SJCRH30 (cell line): ENCODE data around the gene SHISA6. TPM values are rescaled to one million over a fixed set of nuclear protein-coding genes. Genes with fewer than 3 reads are reported as not detected.

Experiments used
- DNase-seq, 2 experiments: peaks; one replicate each; pipeline ENCODE4 v3.0.0-alpha.2; 2015 to 2020
- H3K27ac ChIP-seq: fragments of 250-450 bp; sonication (Bioruptor Pico); 2 replicates; pipeline ENCODE4 v1.5.1; 2020; ENCODE audit warnings: mild to moderate bottlenecking, moderate library complexity
- H3K27me3 ChIP-seq: fragments of 250-450 bp; sonication (Bioruptor Pico); 2 replicates; pipeline ENCODE4 v1.5.1; 2020; ENCODE audit warnings: mild to moderate bottlenecking, moderate library complexity
- H3K36me3 ChIP-seq: fragments of 250-450 bp; sonication (Bioruptor Pico); 2 replicates; pipeline ENCODE4 v1.5.1; 2020; ENCODE audit warnings: mild to moderate bottlenecking, moderate library complexity
- H3K4me1 ChIP-seq: fragments of 250-450 bp; sonication (Bioruptor Pico); 2 replicates; pipeline ENCODE4 v1.5.1; 2020; ENCODE audit warnings: mild to moderate bottlenecking, moderate library complexity
- H3K4me3 ChIP-seq: fragments of 250-450 bp; sonication (Bioruptor Pico); 2 replicates; pipeline ENCODE4 v1.5.1; 2020; ENCODE audit warnings: mild to moderate bottlenecking, moderate library complexity
- H3K9me3 ChIP-seq: fragments of 250-450 bp; sonication (Bioruptor Pico); replicated peaks from 2 replicates; pipeline ENCODE4 v1.5.1; 2020; ENCODE audit warnings: mild to moderate bottlenecking, moderate library complexity
- total RNA-seq: library from RNA; depleted of rRNA; stranded (reverse); fragments of >200 nt; shearing (Covaris generic); gene quantifications from 2 replicates; pipeline ENCODE4 v1.2.3, GENCODE V29; 2014

Gene SHISA6
- total RNA-seq, 1 experiment from 2014 or later = not detected

- H3K36me3 ChIP-seq = no peaks in the 10 kb centered on the region
- no peak overlapping the region for H3K4me3 ChIP-seq
- H3K4me1 ChIP-seq = no peaks in the 10 kb centered on the region
- no peaks in the 10 kb centered on the region for H3K9me3 ChIP-seq
- DNase-seq = no peak
- no peak overlapping the region for H3K27ac ChIP-seq
- H3K27me3 ChIP-seq = no peaks in the 10 kb centered on the region
Observed at GRCh38 chr17:11245187-11245586, 4.2 kb downstream of the SHISA6 start.

- H3K4me1 ChIP-seq = no peaks in the 10 kb centered on the region
- no peak overlapping the region for H3K4me3 ChIP-seq
- no peaks in the 10 kb centered on the region for H3K36me3 ChIP-seq
- H3K9me3 ChIP-seq = no peaks in the 10 kb centered on the region
- no peaks in the 10 kb centered on the region for H3K27me3 ChIP-seq
- no peak overlapping the region for H3K27ac ChIP-seq
- no peak for DNase-seq
Observed at GRCh38 chr17:11245791-11246190, 4.8 kb downstream of the SHISA6 start.

DNA sequence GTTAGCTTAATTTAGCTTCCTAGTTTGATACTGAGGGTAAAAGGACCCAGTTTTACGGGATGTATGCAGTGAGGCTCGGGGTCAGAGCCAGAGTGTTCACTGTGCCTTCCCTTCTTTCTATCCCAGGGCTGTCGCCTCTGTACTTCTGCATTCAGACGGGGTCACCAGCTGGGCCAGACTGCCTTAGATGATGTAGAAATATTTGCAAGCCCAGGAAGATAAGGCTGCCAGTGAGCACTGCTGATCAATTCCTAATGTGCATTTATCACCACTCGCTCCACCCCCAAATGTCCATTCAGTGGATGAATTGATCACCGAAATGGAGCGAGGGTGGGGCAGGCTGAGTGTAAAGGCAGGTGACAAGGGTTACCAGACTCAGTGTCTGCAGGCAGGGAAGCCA lies 9.1 kb downstream of the SHISA6 start:
- H3K4me3 ChIP-seq = no peak overlapping the region
- H3K4me1 ChIP-seq = no peaks in the 10 kb centered on the region
- DNase-seq = no peak
- no peaks in the 10 kb centered on the region for H3K27me3 ChIP-seq
- H3K27ac ChIP-seq = no peak overlapping the region
- no peaks in the 10 kb centered on the region for H3K36me3 ChIP-seq
- no peaks in the 10 kb centered on the region for H3K9me3 ChIP-seq

DNA sequence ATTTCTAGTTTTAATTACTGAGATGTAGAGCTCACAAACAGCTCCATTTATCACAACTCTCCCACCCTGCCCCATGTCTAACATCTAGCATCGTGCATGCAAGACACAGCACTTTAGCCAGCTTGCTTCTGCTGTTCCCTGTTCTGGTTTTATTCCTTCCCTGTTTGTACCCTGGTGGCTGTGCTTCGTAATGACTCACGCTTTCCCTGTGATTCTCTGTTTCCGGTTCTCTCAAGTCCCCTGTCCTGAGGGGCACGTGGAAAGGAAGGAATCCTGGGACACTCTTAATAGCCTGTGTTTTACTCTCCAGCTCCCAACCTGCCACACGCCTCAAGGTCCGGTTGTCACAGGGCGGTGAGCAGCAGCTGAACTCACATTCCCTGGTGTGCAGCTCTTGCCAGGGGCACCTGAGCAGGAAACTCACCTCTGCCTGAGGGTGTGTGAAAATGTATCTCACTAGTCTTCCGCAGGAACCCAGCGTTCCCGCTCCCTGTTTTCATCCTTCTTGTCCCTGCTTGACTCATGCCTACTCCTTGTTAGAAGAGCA lies 10.6 kb downstream of the SHISA6 start:
- Histone ChIP-seq H3K9me3 (no peaks in the 10 kb centered on the region), H3K4me1 (no peaks in the 10 kb centered on the region), H3K27ac (no peak overlapping the region), H3K4me3 (no peak overlapping the region), H3K36me3 (no peaks in the 10 kb centered on the region), H3K27me3 (no peaks in the 10 kb centered on the region)
- DNase-seq = no peak

GRCh38 chr17:11252146-11252545 lies 11.1 kb downstream of the SHISA6 start:
- DNase-seq = no peak
- Histone ChIP-seq H3K36me3 (no peaks in the 10 kb centered on the region), H3K27ac (no peak overlapping the region), H3K9me3 (no peaks in the 10 kb centered on the region), H3K4me3 (no peak overlapping the region), H3K27me3 (no peaks in the 10 kb centered on the region), H3K4me1 (no peaks in the 10 kb centered on the region)

- no peak for DNase-seq
- H3K27me3 ChIP-seq = no peaks in the 10 kb centered on the region
Observed at GRCh38 chr17:11256877-11257276, 15.9 kb downstream of the SHISA6 start.

GRCh38 chr17:11264183-11264871 lies 23.3 kb downstream of the SHISA6 start:
- H3K4me1 ChIP-seq = no peaks in the 10 kb centered on the region
- no peaks in the 10 kb centered on the region for H3K9me3 ChIP-seq
- no peak overlapping the region for H3K27ac ChIP-seq
- no peak overlapping the region for H3K4me3 ChIP-seq
- H3K36me3 ChIP-seq = no peaks in the 10 kb centered on the region
- no peaks in the 10 kb centered on the region for H3K27me3 ChIP-seq
- peak in 1 of 2 experiments; percentile 42 for DNase-seq

More at GRCh38 chr17:11256877-11257276, 15.9 kb downstream of the SHISA6 start:
- H3K4me3 ChIP-seq = no peak overlapping the region
- no peaks in the 10 kb centered on the region for H3K4me1 ChIP-seq
- no peaks in the 10 kb centered on the region for H3K36me3 ChIP-seq
- no peak overlapping the region for H3K27ac ChIP-seq
- H3K9me3 ChIP-seq = no peaks in the 10 kb centered on the region

DNA sequence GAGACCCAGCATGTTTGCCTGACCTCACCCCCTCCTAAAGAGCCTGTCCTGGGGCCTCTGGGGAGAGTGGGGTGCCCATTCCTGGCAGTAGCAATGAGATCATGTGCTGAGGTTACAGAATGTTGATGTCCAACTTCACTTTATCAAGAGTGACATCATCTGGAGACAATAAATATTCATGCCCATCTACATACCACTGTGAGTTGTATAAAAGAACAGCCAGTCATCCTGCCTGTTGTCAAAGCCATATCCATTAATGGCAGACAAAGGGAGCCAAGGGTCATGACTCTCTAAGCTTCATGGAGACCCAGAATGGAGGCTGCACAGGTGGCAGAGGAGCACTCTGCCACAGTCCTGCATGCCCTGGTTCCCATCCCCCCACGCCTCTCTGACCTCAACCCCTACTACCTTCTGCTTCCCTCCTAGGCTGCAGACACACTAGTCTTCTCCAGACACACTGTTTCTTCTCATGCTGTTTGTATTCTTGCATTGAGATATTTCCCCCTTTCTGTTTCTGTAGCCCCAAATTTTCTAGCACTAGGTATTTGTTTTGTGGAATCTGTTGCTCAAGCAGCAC lies 27.1 kb downstream of the SHISA6 start:
- DNase-seq = no peak
- Histone ChIP-seq H3K27ac (no peak overlapping the region), H3K36me3 (no peaks in the 10 kb centered on the region), H3K4me1 (no peaks in the 10 kb centered on the region), H3K9me3 (no peaks in the 10 kb centered on the region), H3K4me3 (no peak overlapping the region), H3K27me3 (no peaks in the 10 kb centered on the region)

DNA sequence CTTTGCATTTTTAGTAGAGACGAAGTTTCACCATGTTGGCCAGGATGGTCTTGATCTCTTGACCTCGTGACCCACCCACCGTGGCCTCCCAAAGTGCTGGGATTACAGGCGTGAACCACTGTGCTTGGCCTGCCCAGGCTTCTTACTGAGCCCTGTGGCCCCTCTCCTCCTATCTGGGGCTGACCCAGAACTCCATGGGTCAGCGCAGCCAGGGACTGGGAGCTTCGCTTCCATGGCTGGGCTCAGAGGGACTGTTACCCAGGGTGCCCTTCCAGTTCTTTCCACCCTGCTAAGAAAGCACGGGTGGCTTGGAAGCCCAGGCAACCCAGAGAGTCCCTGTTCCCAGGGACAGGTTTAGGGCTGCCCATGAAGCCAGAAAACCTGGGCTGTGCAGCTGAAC lies 28.2 kb downstream of the SHISA6 start:
- DNase-seq = no peak
- H3K4me1 ChIP-seq = no peaks in the 10 kb centered on the region

GRCh38 chr17:11272191-11272590 lies 31.2 kb downstream of the SHISA6 start:
- Histone ChIP-seq H3K27me3 (no peaks in the 10 kb centered on the region), H3K4me3 (no peak overlapping the region), H3K27ac (no peak overlapping the region), H3K4me1 (no peaks in the 10 kb centered on the region), H3K36me3 (no peaks in the 10 kb centered on the region), H3K9me3 (no peaks in the 10 kb centered on the region)
- no peak for DNase-seq

More for the DNA sequence above, 28.2 kb downstream of the SHISA6 start:
- no peak overlapping the region for H3K27ac ChIP-seq
- no peaks in the 10 kb centered on the region for H3K27me3 ChIP-seq
- no peaks in the 10 kb centered on the region for H3K36me3 ChIP-seq
- no peak overlapping the region for H3K4me3 ChIP-seq
- no peaks in the 10 kb centered on the region for H3K9me3 ChIP-seq

DNA sequence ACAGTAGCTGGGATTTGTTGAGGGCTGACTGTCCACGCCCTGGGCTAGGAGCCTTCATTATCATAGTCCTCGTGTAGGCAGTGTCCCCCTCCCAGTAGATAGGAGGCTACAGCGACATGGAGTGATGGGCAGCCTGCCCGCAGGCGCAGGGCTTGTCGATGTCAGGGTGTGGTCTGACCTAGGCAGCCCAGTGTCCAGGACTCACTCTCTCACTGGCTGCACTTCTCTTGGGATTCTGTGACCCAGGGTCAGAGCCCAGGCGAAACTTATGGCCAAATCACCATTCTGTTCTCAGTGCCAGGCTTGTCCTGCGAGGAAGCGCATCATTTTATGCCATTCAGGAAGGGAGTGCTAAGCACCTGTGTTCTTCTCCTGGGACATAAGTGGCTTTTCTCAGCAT lies 32.6 kb downstream of the SHISA6 start:
- Histone ChIP-seq H3K4me3 (no peak overlapping the region), H3K9me3 (no peaks in the 10 kb centered on the region), H3K36me3 (no peaks in the 10 kb centered on the region), H3K27me3 (no peaks in the 10 kb centered on the region), H3K4me1 (no peaks in the 10 kb centered on the region), H3K27ac (no peak overlapping the region)
- DNase-seq = no peak

DNA sequence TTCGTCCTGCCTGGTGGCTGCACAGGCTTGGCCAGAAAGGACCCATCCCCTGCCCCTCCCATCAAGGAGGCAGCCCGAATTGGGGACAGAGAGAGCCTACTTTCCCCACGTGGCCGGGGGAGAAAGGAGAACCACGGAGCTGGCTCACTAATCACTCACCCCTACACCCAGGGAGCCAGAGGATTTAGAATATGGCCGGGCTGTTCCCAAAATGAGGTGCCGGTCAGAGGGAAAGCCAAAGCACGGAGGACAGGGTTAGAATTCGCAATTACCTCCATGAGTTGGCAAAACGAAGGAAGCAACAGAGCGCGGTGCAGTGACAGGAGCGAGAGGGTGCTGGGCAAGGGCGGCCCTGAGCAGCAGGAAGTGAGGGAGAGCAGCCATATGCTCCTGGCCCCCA lies 33.1 kb downstream of the SHISA6 start:
- Histone ChIP-seq H3K36me3 (no peaks in the 10 kb centered on the region), H3K9me3 (no peaks in the 10 kb centered on the region)

GRCh38 chr17:11276486-11276885 lies 35.5 kb downstream of the SHISA6 start:
- DNase-seq = no peak
- Histone ChIP-seq H3K9me3 (no peaks in the 10 kb centered on the region), H3K4me1 (no peaks in the 10 kb centered on the region), H3K27me3 (no peaks in the 10 kb centered on the region), H3K36me3 (no peaks in the 10 kb centered on the region), H3K4me3 (no peak overlapping the region), H3K27ac (no peak overlapping the region)

More for the DNA sequence above, 33.1 kb downstream of the SHISA6 start:
- H3K27ac ChIP-seq = no peak overlapping the region
- H3K4me3 ChIP-seq = no peak overlapping the region
- DNase-seq = no peak
- H3K4me1 ChIP-seq = no peaks in the 10 kb centered on the region
- no peaks in the 10 kb centered on the region for H3K27me3 ChIP-seq

DNA sequence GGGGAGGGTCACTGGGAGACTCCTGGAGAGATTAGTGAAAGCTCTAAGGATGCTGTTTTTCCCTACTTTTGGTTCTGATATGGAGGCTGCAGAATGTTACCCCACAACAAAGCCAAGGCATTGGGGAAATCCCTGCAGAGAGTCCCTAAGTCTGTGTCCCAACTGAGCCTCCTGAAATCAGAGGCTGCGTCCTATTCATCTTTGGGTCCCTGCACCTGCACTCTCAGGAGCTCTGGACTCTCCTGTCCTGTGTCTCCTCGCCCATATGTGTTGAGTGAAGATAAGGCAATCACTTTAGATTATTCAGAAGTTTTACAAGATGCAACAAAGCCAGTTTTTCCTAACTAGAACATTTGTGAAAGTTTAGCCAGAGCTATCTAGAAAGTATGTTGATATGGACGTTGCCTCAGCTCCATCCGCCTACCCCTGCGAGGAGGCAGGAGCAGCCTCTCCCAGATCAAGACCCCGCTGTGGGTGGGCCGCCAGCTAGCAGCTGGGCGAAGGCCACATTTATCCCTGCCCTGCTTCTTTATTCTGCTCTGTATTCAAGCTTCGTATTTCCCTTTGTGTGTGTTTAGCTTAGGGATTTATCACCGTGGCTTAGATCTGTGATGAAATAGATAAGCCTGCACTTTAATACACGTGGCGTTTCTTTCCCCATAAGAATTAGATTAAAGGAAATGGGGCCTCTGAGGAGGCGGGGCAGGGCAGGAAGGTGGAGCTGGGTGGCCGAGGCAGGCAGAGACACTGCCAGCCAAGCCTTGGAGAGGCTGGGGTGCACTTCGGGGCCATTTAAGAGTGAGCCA lies 37.4 kb downstream of the SHISA6 start:
- H3K9me3 ChIP-seq = no peaks in the 10 kb centered on the region
- peak; percentile 42 to 51 for DNase-seq
- H3K27me3 ChIP-seq = no peaks in the 10 kb centered on the region
- H3K27ac ChIP-seq = no peak overlapping the region
- H3K4me3 ChIP-seq = no peak overlapping the region
- no peaks in the 10 kb centered on the region for H3K4me1 ChIP-seq
- H3K36me3 ChIP-seq = no peaks in the 10 kb centered on the region

GRCh38 chr17:11278992-11279270 lies 37.9 kb downstream of the SHISA6 start:
- H3K36me3 ChIP-seq = no peaks in the 10 kb centered on the region
- H3K9me3 ChIP-seq = no peaks in the 10 kb centered on the region
- DNase-seq = no peak
- H3K27ac ChIP-seq = no peak overlapping the region
- no peak overlapping the region for H3K4me3 ChIP-seq
- no peaks in the 10 kb centered on the region for H3K4me1 ChIP-seq
- H3K27me3 ChIP-seq = no peaks in the 10 kb centered on the region
